Measurements from ENCODE around the gene PSAT1.

DNA sequence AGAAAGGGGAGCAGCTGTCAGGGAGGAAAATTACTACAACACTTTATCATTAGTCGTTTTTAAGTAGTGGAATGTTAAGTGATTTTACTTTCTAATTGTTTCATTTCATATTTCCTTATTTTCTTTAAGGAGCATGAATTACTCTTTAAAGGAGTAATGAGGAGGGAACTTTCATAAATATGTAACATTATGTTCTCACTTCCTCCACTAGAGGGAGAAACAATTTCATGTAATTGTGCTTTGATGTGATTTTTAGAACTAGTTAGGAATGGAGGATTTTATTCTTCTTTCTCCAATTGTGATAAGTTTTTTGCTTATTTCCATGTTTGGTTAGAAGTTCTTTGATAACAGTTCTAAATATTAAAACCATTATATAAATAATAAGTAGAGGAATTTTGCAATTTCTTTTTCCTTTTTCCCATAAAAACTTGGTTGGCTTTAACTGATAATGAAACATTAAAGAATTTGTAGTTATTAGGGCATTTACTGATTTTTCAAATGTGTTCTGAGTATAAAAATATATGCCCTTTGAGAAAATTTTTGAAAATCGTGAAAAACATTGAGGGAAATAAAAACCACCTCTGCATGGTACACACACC, 35.4 kb upstream of the PSAT1 start:
- TF ChIP-seq, protein P1, sequence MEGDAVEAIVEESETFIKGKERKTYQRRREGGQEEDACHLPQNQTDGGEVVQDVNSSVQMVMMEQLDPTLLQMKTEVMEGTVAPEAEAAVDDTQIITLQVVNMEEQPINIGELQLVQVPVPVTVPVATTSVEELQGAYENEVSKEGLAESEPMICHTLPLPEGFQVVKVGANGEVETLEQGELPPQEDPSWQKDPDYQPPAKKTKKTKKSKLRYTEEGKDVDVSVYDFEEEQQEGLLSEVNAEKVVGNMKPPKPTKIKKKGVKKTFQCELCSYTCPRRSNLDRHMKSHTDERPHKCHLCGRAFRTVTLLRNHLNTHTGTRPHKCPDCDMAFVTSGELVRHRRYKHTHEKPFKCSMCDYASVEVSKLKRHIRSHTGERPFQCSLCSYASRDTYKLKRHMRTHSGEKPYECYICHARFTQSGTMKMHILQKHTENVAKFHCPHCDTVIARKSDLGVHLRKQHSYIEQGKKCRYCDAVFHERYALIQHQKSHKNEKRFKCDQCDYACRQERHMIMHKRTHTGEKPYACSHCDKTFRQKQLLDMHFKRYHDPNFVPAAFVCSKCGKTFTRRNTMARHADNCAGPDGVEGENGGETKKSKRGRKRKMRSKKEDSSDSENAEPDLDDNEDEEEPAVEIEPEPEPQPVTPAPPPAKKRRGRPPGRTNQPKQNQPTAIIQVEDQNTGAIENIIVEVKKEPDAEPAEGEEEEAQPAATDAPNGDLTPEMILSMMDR (conservative IDR thresholded peaks at IDR 0.05; ENCODE audit: low read depth in 2 of 2) = peak in 1 of 2 experiments; percentile 80; a peak in 3 of 4 replicates
- TF ChIP-seq EZH2 (IDR thresholded peaks at IDR 0.05; ENCODE audit: low read depth, unreplicated experiment) (no peak), EZH2phosphoT487 (IDR thresholded peaks at IDR 0.05; ENCODE audit: unreplicated experiment) (no peak), ZNF114 (CRISPR knock-in tag; IDR thresholded peaks at IDR 0.05) (no peak), POLR2AphosphoS5 (IDR thresholded peaks at IDR 0.05; ENCODE audit: low read depth) (no peak), ZNF331 (CRISPR knock-in tag; IDR thresholded peaks at IDR 0.05; ENCODE audit: low read depth) (no peak), JUNB (IDR thresholded peaks at IDR 0.05; ENCODE audit: unreplicated experiment) (no peak), STAT1 (IDR thresholded peaks at IDR 0.05; ENCODE audit: unreplicated experiment) (no peak), CREB1 (CRISPR knock-in tag; IDR thresholded peaks at IDR 0.05; ENCODE audit: low read depth) (no peak), NANOG (IDR thresholded peaks at IDR 0.05; ENCODE audit: borderline replicate concordance) (no peak)
- TF ChIP-seq, protein P2, sequence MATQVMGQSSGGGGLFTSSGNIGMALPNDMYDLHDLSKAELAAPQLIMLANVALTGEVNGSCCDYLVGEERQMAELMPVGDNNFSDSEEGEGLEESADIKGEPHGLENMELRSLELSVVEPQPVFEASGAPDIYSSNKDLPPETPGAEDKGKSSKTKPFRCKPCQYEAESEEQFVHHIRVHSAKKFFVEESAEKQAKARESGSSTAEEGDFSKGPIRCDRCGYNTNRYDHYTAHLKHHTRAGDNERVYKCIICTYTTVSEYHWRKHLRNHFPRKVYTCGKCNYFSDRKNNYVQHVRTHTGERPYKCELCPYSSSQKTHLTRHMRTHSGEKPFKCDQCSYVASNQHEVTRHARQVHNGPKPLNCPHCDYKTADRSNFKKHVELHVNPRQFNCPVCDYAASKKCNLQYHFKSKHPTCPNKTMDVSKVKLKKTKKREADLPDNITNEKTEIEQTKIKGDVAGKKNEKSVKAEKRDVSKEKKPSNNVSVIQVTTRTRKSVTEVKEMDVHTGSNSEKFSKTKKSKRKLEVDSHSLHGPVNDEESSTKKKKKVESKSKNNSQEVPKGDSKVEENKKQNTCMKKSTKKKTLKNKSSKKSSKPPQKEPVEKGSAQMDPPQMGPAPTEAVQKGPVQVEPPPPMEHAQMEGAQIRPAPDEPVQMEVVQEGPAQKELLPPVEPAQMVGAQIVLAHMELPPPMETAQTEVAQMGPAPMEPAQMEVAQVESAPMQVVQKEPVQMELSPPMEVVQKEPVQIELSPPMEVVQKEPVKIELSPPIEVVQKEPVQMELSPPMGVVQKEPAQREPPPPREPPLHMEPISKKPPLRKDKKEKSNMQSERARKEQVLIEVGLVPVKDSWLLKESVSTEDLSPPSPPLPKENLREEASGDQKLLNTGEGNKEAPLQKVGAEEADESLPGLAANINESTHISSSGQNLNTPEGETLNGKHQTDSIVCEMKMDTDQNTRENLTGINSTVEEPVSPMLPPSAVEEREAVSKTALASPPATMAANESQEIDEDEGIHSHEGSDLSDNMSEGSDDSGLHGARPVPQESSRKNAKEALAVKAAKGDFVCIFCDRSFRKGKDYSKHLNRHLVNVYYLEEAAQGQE (IDR thresholded peaks at IDR 0.05; ENCODE audit: unreplicated experiment) = no peak
- TF ChIP-seq, protein P3, sequence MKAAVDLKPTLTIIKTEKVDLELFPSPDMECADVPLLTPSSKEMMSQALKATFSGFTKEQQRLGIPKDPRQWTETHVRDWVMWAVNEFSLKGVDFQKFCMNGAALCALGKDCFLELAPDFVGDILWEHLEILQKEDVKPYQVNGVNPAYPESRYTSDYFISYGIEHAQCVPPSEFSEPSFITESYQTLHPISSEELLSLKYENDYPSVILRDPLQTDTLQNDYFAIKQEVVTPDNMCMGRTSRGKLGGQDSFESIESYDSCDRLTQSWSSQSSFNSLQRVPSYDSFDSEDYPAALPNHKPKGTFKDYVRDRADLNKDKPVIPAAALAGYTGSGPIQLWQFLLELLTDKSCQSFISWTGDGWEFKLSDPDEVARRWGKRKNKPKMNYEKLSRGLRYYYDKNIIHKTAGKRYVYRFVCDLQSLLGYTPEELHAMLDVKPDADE (IDR thresholded peaks at IDR 0.05) = no peak
- TF ChIP-seq, protein P4, sequence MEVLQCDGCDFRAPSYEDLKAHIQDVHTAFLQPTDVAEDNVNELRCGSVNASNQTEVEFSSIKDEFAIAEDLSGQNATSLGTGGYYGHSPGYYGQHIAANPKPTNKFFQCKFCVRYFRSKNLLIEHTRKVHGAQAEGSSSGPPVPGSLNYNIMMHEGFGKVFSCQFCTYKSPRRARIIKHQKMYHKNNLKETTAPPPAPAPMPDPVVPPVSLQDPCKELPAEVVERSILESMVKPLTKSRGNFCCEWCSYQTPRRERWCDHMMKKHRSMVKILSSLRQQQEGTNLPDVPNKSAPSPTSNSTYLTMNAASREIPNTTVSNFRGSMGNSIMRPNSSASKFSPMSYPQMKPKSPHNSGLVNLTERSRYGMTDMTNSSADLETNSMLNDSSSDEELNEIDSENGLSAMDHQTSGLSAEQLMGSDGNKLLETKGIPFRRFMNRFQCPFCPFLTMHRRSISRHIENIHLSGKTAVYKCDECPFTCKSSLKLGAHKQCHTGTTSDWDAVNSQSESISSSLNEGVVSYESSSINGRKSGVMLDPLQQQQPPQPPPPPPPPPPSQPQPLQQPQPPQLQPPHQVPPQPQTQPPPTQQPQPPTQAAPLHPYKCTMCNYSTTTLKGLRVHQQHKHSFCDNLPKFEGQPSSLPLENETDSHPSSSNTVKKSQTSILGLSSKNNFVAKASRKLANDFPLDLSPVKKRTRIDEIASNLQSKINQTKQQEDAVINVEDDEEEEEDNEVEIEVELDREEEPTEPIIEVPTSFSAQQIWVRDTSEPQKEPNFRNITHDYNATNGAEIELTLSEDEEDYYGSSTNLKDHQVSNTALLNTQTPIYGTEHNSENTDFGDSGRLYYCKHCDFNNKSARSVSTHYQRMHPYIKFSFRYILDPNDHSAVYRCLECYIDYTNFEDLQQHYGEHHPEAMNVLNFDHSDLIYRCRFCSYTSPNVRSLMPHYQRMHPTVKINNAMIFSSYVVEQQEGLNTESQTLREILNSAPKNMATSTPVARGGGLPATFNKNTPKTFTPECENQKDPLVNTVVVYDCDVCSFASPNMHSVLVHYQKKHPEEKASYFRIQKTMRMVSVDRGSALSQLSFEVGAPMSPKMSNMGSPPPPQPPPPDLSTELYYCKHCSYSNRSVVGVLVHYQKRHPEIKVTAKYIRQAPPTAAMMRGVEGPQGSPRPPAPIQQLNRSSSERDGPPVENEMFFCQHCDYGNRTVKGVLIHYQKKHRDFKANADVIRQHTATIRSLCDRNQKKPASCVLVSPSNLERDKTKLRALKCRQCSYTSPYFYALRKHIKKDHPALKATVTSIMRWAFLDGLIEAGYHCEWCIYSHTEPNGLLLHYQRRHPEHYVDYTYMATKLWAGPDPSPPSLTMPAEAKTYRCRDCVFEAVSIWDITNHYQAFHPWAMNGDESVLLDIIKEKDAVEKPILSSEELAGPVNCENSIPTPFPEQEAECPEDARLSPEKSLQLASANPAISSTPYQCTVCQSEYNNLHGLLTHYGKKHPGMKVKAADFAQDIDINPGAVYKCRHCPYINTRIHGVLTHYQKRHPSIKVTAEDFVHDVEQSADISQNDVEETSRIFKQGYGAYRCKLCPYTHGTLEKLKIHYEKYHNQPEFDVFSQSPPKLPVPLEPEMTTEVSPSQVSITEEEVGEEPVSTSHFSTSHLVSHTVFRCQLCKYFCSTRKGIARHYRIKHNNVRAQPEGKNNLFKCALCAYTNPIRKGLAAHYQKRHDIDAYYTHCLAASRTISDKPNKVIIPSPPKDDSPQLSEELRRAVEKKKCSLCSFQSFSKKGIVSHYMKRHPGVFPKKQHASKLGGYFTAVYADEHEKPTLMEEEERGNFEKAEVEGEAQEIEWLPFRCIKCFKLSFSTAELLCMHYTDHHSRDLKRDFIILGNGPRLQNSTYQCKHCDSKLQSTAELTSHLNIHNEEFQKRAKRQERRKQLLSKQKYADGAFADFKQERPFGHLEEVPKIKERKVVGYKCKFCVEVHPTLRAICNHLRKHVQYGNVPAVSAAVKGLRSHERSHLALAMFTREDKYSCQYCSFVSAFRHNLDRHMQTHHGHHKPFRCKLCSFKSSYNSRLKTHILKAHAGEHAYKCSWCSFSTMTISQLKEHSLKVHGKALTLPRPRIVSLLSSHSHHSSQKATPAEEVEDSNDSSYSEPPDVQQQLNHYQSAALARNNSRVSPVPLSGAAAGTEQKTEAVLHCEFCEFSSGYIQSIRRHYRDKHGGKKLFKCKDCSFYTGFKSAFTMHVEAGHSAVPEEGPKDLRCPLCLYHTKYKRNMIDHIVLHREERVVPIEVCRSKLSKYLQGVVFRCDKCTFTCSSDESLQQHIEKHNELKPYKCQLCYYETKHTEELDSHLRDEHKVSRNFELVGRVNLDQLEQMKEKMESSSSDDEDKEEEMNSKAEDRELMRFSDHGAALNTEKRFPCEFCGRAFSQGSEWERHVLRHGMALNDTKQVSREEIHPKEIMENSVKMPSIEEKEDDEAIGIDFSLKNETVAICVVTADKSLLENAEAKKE (CRISPR knock-in tag; IDR thresholded peaks at IDR 0.05) = no peak
